ENCODE measurements around the gene ZNF814.

DNA sequence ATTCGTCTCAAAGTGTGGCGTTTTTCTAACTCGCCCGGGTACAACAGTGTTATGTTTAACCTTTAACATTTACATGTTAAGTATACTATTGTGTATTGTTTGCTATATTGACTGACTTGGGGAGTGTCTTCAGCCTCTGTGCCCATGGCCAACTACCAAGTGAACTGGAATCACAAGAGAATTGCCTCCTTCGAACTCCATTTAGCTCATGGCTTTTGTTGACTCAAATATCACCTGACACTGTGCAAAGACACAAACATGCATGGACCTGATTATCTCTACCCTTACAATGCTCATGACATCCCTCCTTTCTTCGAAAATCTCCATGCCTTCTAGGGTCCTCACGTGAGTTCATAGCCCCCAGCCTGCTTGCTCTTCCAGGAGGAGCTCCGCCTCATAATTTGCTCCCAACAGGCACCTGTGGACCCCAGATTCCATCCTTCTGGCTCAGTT is 704 bp downstream of the ZNF814 start:
- TF ChIP-seq, protein P1, sequence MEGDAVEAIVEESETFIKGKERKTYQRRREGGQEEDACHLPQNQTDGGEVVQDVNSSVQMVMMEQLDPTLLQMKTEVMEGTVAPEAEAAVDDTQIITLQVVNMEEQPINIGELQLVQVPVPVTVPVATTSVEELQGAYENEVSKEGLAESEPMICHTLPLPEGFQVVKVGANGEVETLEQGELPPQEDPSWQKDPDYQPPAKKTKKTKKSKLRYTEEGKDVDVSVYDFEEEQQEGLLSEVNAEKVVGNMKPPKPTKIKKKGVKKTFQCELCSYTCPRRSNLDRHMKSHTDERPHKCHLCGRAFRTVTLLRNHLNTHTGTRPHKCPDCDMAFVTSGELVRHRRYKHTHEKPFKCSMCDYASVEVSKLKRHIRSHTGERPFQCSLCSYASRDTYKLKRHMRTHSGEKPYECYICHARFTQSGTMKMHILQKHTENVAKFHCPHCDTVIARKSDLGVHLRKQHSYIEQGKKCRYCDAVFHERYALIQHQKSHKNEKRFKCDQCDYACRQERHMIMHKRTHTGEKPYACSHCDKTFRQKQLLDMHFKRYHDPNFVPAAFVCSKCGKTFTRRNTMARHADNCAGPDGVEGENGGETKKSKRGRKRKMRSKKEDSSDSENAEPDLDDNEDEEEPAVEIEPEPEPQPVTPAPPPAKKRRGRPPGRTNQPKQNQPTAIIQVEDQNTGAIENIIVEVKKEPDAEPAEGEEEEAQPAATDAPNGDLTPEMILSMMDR (IDR thresholded peaks at IDR 0.05), result no peak
- no peak for TF ChIP-seq POLR2A (IDR thresholded peaks at IDR 0.05)
